ENCODE results near the gene E2F4.

The E2F4 gene

DNA sequence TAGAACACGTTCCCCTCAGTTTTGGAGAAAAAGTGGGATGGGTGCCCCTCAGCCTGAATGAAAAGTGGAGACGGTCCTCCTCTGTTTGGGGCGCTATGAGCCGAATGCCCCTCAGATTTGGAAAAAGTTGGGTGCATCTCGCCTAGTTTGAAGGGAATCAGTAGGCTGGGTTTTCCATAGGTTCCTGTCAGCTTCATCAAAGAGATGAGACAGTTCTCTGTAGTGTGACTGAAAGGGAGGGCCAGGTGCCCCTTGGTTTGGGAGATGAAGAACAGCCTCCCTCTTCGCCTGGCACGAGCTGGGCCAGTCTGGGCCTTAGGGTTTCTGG is 56.1 kb downstream of the E2F4 start:
- no peak for DNase-seq (ENCODE audit: low read depth)

More for the DNA sequence above, 56.1 kb downstream of the E2F4 start:
- peak overlapping the region; percentile 44 for H3K4me3 ChIP-seq (ENCODE audit: low read depth, low read length)
- TF ChIP-seq, protein P1, sequence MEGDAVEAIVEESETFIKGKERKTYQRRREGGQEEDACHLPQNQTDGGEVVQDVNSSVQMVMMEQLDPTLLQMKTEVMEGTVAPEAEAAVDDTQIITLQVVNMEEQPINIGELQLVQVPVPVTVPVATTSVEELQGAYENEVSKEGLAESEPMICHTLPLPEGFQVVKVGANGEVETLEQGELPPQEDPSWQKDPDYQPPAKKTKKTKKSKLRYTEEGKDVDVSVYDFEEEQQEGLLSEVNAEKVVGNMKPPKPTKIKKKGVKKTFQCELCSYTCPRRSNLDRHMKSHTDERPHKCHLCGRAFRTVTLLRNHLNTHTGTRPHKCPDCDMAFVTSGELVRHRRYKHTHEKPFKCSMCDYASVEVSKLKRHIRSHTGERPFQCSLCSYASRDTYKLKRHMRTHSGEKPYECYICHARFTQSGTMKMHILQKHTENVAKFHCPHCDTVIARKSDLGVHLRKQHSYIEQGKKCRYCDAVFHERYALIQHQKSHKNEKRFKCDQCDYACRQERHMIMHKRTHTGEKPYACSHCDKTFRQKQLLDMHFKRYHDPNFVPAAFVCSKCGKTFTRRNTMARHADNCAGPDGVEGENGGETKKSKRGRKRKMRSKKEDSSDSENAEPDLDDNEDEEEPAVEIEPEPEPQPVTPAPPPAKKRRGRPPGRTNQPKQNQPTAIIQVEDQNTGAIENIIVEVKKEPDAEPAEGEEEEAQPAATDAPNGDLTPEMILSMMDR (IDR thresholded peaks at IDR 0.05; ENCODE audit: control insufficient read depth, extremely low read depth, insufficient read depth), result no peak

All from LNCaP clone FGC (cell line).